ENCODE data around the gene AHRR.

Gene AHRR

GRCh38 chr5:431001-431710, 109.6 kb downstream of the AHRR start:
- peak; percentile 24 to 38 for DNase-seq

- DNase-seq, result no peak
Measured at GRCh38 chr5:431711-432050, 110.2 kb downstream of the AHRR start.

GRCh38 chr5:432201-432927, 110.8 kb downstream of the AHRR start:
- no peak for DNase-seq

- DNase-seq, result no peak
Measured at GRCh38 chr5:432928-433791, 111.6 kb downstream of the AHRR start.

- no peak for DNase-seq
Measured at GRCh38 chr5:433836-434235, 112.3 kb downstream of the AHRR start.

- DNase-seq, result no peak
Measured at GRCh38 chr5:434443-435146, 113.1 kb downstream of the AHRR start.

- no peak for DNase-seq
Measured at GRCh38 chr5:435156-435790, 113.8 kb downstream of the AHRR start.

GRCh38 chr5:435961-436640, 114.6 kb downstream of the AHRR start:
- DNase-seq, result no peak

GRCh38 chr5:436641-436975, 115.1 kb downstream of the AHRR start:
- DNase-seq, result no peak

- DNase-seq, result no peak
Measured at GRCh38 chr5:437281-437771, 115.8 kb downstream of the AHRR start.

GRCh38 chr5:438481-438981, 117.0 kb downstream of the AHRR start:
- DNase-seq, result no peak

GRCh38 chr5:439181-439580, 117.7 kb downstream of the AHRR start:
- no peak for DNase-seq

GRCh38 chr5:439636-440035, 118.1 kb downstream of the AHRR start:
- DNase-seq, result no peak

GRCh38 chr5:440401-441201, 119.1 kb downstream of the AHRR start:
- DNase-seq, result no peak

- DNase-seq, result no peak
Measured at GRCh38 chr5:441996-442334, 120.5 kb downstream of the AHRR start.

- DNase-seq, result peak; percentile 78 to 80
Measured at GRCh38 chr5:442335-443238, 121.1 kb downstream of the AHRR start, which contains the start of gene EXOC3. Gene EXOC3 (plus strand): TSS chr5:443176. CDS start chr5:446206, 3,030 bp downstream.

- peak; percentile 21 to 32 for DNase-seq
Measured at GRCh38 chr5:443239-444151, 122.0 kb downstream of the AHRR start.

GRCh38 chr5:444226-444625, 122.7 kb downstream of the AHRR start:
- DNase-seq, result no peak

- no peak for DNase-seq
Measured at GRCh38 chr5:445591-445990, 124.1 kb downstream of the AHRR start.

Data from CD4-positive, alpha-beta T cell treated with Interleukin-1 beta for 1 hour (primary cell).